ENCODE data around the gene AQP7. TPM values are rescaled to one million over a fixed set of nuclear protein-coding genes. Genes with fewer than 3 reads are reported as not detected.
"Not testable (repeated sequence)": the region's sequence is repeated elsewhere in the genome, so short reads cannot be mapped to it uniquely, and the experiment has no call there.

The AQP7 gene
- total RNA-seq, 3 donors from 2014 or later: 29.3 to 193 (median 38.3) TPM

- H3K27ac ChIP-seq: no peak overlapping the region
- intact Hi-C loops (cut with DNase I; ENCODE audit: low total_unique reads): no loop called here
Observed at GRCh38 chr9:33372900-33373299, 29.5 kb downstream of the AQP7 start.

GRCh38 chr9:33366979-33367480, 35.3 kb downstream of the AQP7 start:
- no peak overlapping the region for H3K27ac ChIP-seq
- no peak overlapping the region for H3K4me3 ChIP-seq
- H3K36me3 ChIP-seq: peaks cover 14% of the 10 kb centered on the region

More at GRCh38 chr9:33372900-33373299, 29.5 kb downstream of the AQP7 start:
- no peak for TF ChIP-seq POLR2AphosphoS5 (IDR thresholded peaks at IDR 0.05)
- TF ChIP-seq POLR2A (IDR thresholded peaks at IDR 0.05): no peak
- TF ChIP-seq CTCF (IDR thresholded peaks at IDR 0.05): no peak
- Histone ChIP-seq H3K4me3 (no peak overlapping the region), H3K27me3 (no peaks in the 10 kb centered on the region), H3K9me3 (no peaks in the 10 kb centered on the region), H3K36me3 (no peaks in the 10 kb centered on the region), H3K4me1 (no peaks in the 10 kb centered on the region)
- no peak for DNase-seq (ENCODE audit: low spot score in 2 of 2)

GRCh38 chr9:33364814-33365213, 37.6 kb downstream of the AQP7 start:
- peaks cover 14% of the 10 kb centered on the region for H3K36me3 ChIP-seq
- intact Hi-C loops (cut with DNase I; ENCODE audit: low total_unique reads); H3K9me3 ChIP-seq; H3K4me1 ChIP-seq; H3K27me3 ChIP-seq; H3K27ac ChIP-seq; H3K4me3 ChIP-seq; DNase-seq (ENCODE audit: low spot score in 2 of 2): not testable (repeated sequence)

More at GRCh38 chr9:33366979-33367480, 35.3 kb downstream of the AQP7 start:
- intact Hi-C loops (cut with DNase I; ENCODE audit: low total_unique reads): no loop called here
- DNase-seq (ENCODE audit: low spot score in 2 of 2): no peak
- TF ChIP-seq CTCF (IDR thresholded peaks at IDR 0.05) (no peak), POLR2AphosphoS5 (IDR thresholded peaks at IDR 0.05) (no peak), POLR2A (IDR thresholded peaks at IDR 0.05) (no peak)
- no peaks in the 10 kb centered on the region for H3K27me3 ChIP-seq
- no peaks in the 10 kb centered on the region for H3K9me3 ChIP-seq
- H3K4me1 ChIP-seq: no peaks in the 10 kb centered on the region

GRCh38 chr9:33364127-33364526, 38.2 kb downstream of the AQP7 start:
- DNase-seq (ENCODE audit: low spot score in 2 of 2): no peak
- Histone ChIP-seq H3K9me3 (no peaks in the 10 kb centered on the region), H3K4me3 (no peak overlapping the region), H3K36me3 (peaks cover 14% of the 10 kb centered on the region), H3K27ac (no peak overlapping the region), H3K4me1 (no peaks in the 10 kb centered on the region), H3K27me3 (no peaks in the 10 kb centered on the region)
- TF ChIP-seq CTCF (IDR thresholded peaks at IDR 0.05): no peak
- intact Hi-C loops (cut with DNase I; ENCODE audit: low total_unique reads): no loop called here

GRCh38 chr9:33358641-33359040, 43.7 kb downstream of the AQP7 start:
- intact Hi-C loops (cut with DNase I; ENCODE audit: low total_unique reads); H3K9me3 ChIP-seq; H3K27me3 ChIP-seq; H3K36me3 ChIP-seq; H3K4me1 ChIP-seq; DNase-seq (ENCODE audit: low spot score in 2 of 2); H3K27ac ChIP-seq; H3K4me3 ChIP-seq: not testable (repeated sequence)

- no peak for TF ChIP-seq POLR2AphosphoS5 (IDR thresholded peaks at IDR 0.05)
- TF ChIP-seq POLR2A (IDR thresholded peaks at IDR 0.05): no peak
- TF ChIP-seq CTCF (IDR thresholded peaks at IDR 0.05): no peak
- Histone ChIP-seq H3K4me1 (no peaks in the 10 kb centered on the region), H3K27me3 (no peaks in the 10 kb centered on the region), H3K36me3 (no peaks in the 10 kb centered on the region), H3K9me3 (no peaks in the 10 kb centered on the region), H3K27ac (no peak overlapping the region), H3K4me3 (no peak overlapping the region)
- DNase-seq (ENCODE audit: low spot score in 2 of 2): no peak
- intact Hi-C loops (cut with DNase I; ENCODE audit: low total_unique reads): no loop called here
Observed at GRCh38 chr9:33355933-33356332, 46.4 kb downstream of the AQP7 start.
